Neural progenitor cell (in vitro differentiated cells): ENCODE results near the gene MAFB. TPM values are rescaled to one million over a fixed set of nuclear protein-coding genes. Genes with fewer than 3 reads are reported as not detected.
A peak's percentile ranks its signal among the peaks of the same experiment; 100 is the strongest.

Experiments used
- DNase-seq: peaks from one replicate; pipeline ENCODE4 v3.0.0-alpha.2; 2016; ENCODE audit warnings: low spot score
- H2AFZ ChIP-seq: fragments of 200-600 bp; sonication (generic); replicated peaks from 2 replicates; pipeline ENCODE4 v1.6.1; 2016; ENCODE audit warnings: antibody characterized with exemption
- H3F3A ChIP-seq: fragments of 200-600 bp; sonication (generic); 2 replicates; pipeline ENCODE4 v1.6.1; 2016; ENCODE audit warnings: antibody characterized with exemption, low read depth
- H3K27ac ChIP-seq: fragments of 200-600 bp; sonication (generic); 2 replicates; pipeline ENCODE4 v1.5.1; 2016; ENCODE audit warnings: mild to moderate bottlenecking
- H3K27me3 ChIP-seq: fragments of 200-600 bp; sonication (generic); 2 replicates; pipeline ENCODE4 v1.6.1; 2016; ENCODE audit warnings: mild to moderate bottlenecking, moderate library complexity
- H3K36me3 ChIP-seq: fragments of 200-600 bp; sonication (generic); 2 replicates; pipeline ENCODE4 v1.5.1; 2016
- H3K4me1 ChIP-seq: fragments of 200-600 bp; sonication (generic); 2 replicates; pipeline ENCODE4 v1.6.1; 2016; ENCODE audit warnings: mixed run types
- H3K4me2 ChIP-seq: fragments of 200-600 bp; sonication (generic); 2 replicates; pipeline ENCODE4 v1.6.1; 2016
- H3K4me3 ChIP-seq: fragments of 200-600 bp; sonication (generic); 2 replicates; pipeline ENCODE4 v1.5.1; 2016
- H3K79me2 ChIP-seq: fragments of 200-600 bp; sonication (generic); 2 replicates; pipeline ENCODE4 v1.6.1; 2016; ENCODE audit warnings: low read depth
- H3K9ac ChIP-seq: fragments of 200-600 bp; sonication (generic); 2 replicates; pipeline ENCODE4 v1.6.1; 2016
- H3K9me3 ChIP-seq: fragments of 200-600 bp; sonication (generic); 2 replicates; pipeline ENCODE4 v1.5.1; 2016; ENCODE audit warnings: low read depth
- H4K20me1 ChIP-seq: fragments of 200-600 bp; sonication (generic); 2 replicates; pipeline ENCODE4 v1.6.1; 2016; ENCODE audit warnings: low read depth
- H3K27ac Mint-ChIP-seq: 3 replicates; pipeline ENCODE4 v1.8.0; 2021; ENCODE audit warnings: mixed read lengths
- H3K27me3 Mint-ChIP-seq: 2 replicates; pipeline ENCODE4 v1.8.0; 2022; ENCODE audit warnings: low read depth, mild to moderate bottlenecking, inconsistent platforms, moderate library complexity, mixed read lengths; ENCODE audit not compliant: insufficient read depth
- H3K36me3 Mint-ChIP-seq: 3 replicates; pipeline ENCODE4 v1.8.0; 2021; ENCODE audit warnings: mixed read lengths
- H3K4me1 Mint-ChIP-seq: 3 replicates; pipeline ENCODE4 v1.8.0; 2021; ENCODE audit warnings: mixed read lengths
- H3K4me3 Mint-ChIP-seq: 3 replicates; pipeline ENCODE4 v1.8.0; 2021; ENCODE audit warnings: mild to moderate bottlenecking, moderate library complexity, mixed read lengths
- H3K9me3 Mint-ChIP-seq: 3 replicates; pipeline ENCODE4 v1.8.0; 2020; ENCODE audit warnings: mixed read lengths
- EZH2 ChIP-seq: fragments of 200-600 bp; sonication (generic); IDR thresholded peaks from 2 replicates; pipeline ENCODE4 v1.6.1; 2017; ENCODE audit warnings: antibody characterized with exemption, mild to moderate bottlenecking, moderate library complexity
- EZH2phosphoT487 ChIP-seq: fragments of 200-600 bp; sonication (generic); IDR thresholded peaks from 2 replicates; pipeline ENCODE4 v1.6.1; 2017; ENCODE audit warnings: antibody characterized with exemption
- total RNA-seq: library from RNA; depleted of rRNA; stranded (reverse); fragments of >200 nt; gene quantifications from 2 replicates; pipeline ENCODE4 v1.2.3, GENCODE V29; 2015; ENCODE audit warnings: low replicate concordance
- TF ChIP-seq, protein P1 (sequence below): fragments of 200-600 bp; sonication (generic); IDR thresholded peaks from 2 replicates; pipeline ENCODE4 v1.5.1; 2017; ENCODE audit warnings: antibody characterized with exemption, mild to moderate bottlenecking

The MAFB gene
- total RNA-seq, 1 donor from 2014 or later: 0.64 TPM

DNA sequence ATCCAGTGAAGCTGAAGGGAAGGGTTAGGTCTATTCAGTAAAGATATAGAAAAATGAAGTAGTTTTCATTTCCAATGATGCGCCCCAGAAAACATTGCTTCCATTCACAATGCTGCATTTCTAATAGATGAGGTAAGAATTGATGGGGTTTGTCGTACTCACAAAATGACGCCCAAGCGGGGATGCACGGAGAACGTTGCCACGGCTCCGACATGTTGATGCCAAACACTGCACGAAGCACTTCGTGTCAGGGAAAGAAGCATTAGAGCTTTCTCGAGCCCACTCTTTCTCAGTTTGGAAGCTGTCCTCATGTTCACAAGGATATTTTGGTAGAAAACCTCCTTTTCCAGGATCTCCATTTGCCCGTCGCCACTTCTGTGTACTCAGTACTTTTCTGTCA is 21.6 kb upstream of the MAFB start:
- Mint-ChIP-seq H3K27me3 (peaks cover 13% of the 10 kb centered on the region), H3K4me1 (peaks cover 10% of the 10 kb centered on the region), H3K36me3 (no peaks in the 10 kb centered on the region), H3K9me3 (no peaks in the 10 kb centered on the region), H3K4me3 (no peak overlapping the region), H3K27ac (no peak overlapping the region)
- Histone ChIP-seq H3K27ac (no peak overlapping the region), H3K4me2 (peak overlapping the region; percentile 45), H3K9ac (no peak overlapping the region), H3K4me1 (peaks cover 56% of the 10 kb centered on the region), H3K27me3 (no peaks in the 10 kb centered on the region), H3K9me3 (no peaks in the 10 kb centered on the region), H3F3A (peaks cover 24% of the 10 kb centered on the region), H3K4me3 (no peak overlapping the region), H3K36me3 (no peaks in the 10 kb centered on the region), H2AFZ (no peak overlapping the region), H4K20me1 (no peaks in the 10 kb centered on the region), H3K79me2 (no peaks in the 10 kb centered on the region)
- no peak for TF ChIP-seq EZH2phosphoT487
- TF ChIP-seq EZH2: no peak
- no peak for DNase-seq

DNA sequence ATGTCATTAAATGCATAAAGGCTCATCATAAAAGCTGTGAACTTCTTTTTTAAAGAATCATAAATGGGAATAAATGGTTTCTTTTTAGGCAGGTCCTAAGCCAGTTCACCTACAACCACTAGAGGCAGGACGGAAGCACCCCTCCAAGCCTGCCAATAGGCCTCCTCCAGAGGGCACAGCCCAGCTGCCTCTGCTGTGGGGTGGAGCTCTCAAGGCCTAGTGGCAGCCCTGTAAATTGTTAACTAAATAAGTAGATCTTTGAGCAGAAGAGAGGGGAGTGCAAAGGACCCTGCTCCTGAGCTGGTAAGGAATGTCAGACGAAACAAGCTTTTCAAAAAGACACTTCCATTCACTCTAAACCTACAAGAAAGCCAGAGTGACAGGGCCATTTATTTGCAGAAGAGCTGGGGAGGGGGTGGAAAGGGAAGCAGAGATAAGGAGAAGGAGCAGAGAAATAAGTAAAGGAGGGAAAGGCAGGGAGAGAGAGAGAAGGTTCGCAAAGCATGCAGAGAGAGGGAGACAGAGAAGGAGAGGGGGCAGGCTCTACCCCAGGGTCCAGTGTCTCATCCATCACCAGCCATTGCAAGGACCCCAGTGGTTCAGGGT is 18.0 kb upstream of the MAFB start:
- Mint-ChIP-seq H3K4me1 (peaks cover 12% of the 10 kb centered on the region), H3K27ac (no peak overlapping the region), H3K27me3 (peaks cover 8% of the 10 kb centered on the region), H3K4me3 (no peak overlapping the region), H3K9me3 (no peaks in the 10 kb centered on the region), H3K36me3 (no peaks in the 10 kb centered on the region)
- Histone ChIP-seq H3K27ac (peak overlapping the region; percentile 40), H3K4me1 (peaks cover 46% of the 10 kb centered on the region), H2AFZ (peak overlapping the region; percentile 39), H3F3A (peaks cover 24% of the 10 kb centered on the region), H3K36me3 (no peaks in the 10 kb centered on the region), H3K4me2 (peak overlapping the region; percentile 68), H3K9ac (no peak overlapping the region), H3K27me3 (no peaks in the 10 kb centered on the region), H3K9me3 (no peaks in the 10 kb centered on the region), H3K4me3 (no peak overlapping the region), H3K79me2 (no peaks in the 10 kb centered on the region), H4K20me1 (no peaks in the 10 kb centered on the region)
- no peak for TF ChIP-seq EZH2
- TF ChIP-seq, protein P1, sequence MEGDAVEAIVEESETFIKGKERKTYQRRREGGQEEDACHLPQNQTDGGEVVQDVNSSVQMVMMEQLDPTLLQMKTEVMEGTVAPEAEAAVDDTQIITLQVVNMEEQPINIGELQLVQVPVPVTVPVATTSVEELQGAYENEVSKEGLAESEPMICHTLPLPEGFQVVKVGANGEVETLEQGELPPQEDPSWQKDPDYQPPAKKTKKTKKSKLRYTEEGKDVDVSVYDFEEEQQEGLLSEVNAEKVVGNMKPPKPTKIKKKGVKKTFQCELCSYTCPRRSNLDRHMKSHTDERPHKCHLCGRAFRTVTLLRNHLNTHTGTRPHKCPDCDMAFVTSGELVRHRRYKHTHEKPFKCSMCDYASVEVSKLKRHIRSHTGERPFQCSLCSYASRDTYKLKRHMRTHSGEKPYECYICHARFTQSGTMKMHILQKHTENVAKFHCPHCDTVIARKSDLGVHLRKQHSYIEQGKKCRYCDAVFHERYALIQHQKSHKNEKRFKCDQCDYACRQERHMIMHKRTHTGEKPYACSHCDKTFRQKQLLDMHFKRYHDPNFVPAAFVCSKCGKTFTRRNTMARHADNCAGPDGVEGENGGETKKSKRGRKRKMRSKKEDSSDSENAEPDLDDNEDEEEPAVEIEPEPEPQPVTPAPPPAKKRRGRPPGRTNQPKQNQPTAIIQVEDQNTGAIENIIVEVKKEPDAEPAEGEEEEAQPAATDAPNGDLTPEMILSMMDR: peak; percentile 63
- DNase-seq: peak; percentile 85

DNA sequence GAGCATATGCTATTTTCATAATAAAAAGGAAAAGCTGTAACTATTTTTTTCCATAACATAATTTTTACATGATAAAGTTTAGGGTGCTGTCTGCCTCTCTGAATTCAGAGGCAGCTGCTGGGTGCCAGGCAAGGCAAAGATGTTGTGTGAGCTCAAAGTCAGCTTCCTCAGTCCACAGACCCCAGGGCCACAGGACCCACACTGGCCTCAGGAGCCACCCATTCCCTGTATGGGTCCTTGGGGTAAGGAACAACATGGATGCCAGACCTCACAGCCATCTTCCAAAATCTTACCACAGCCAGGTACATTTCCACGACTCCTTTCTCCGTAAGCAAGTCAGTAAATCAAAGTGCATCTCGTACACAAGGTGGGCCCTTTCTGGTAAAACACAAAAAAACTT is 16.4 kb upstream of the MAFB start:
- Histone ChIP-seq H3K27me3 (no peaks in the 10 kb centered on the region), H4K20me1 (no peaks in the 10 kb centered on the region), H3K79me2 (no peaks in the 10 kb centered on the region), H3K4me2 (peak overlapping the region; percentile 14), H3F3A (peaks cover 18% of the 10 kb centered on the region), H3K36me3 (no peaks in the 10 kb centered on the region), H3K4me3 (no peak overlapping the region), H3K27ac (no peak overlapping the region), H2AFZ (no peak overlapping the region), H3K4me1 (peaks cover 29% of the 10 kb centered on the region), H3K9me3 (no peaks in the 10 kb centered on the region), H3K9ac (no peak overlapping the region)
- no peak for TF ChIP-seq EZH2phosphoT487
- H3K27ac Mint-ChIP-seq: no peak overlapping the region
- H3K9me3 Mint-ChIP-seq: no peaks in the 10 kb centered on the region
- DNase-seq: no peak
- H3K4me1 Mint-ChIP-seq: peaks cover 12% of the 10 kb centered on the region
- H3K36me3 Mint-ChIP-seq: no peaks in the 10 kb centered on the region
- H3K27me3 Mint-ChIP-seq: peaks cover 8% of the 10 kb centered on the region
- H3K4me3 Mint-ChIP-seq: no peak overlapping the region

DNA sequence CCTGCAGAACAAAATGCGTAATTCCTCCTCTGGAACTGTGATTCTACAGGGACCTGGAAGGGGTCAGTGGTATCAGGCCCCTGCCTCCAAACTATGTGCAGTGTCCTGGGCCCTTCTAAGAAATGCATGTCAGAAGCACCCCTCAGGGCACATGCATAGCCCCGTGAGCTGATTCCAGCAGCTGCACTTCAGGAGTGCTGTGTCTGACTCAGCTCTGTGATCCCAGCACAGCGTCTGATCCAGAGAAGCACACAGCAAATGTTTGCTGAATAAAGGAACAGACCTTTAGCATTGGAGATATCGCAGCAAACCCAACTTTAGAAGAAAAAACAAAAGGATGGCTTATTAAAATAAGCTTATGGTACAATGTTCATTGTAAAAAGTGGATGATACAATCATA is 15.8 kb upstream of the MAFB start:
- no peaks in the 10 kb centered on the region for H3K36me3 ChIP-seq
- H3K27ac Mint-ChIP-seq: no peak overlapping the region

More for the DNA sequence above, 15.8 kb upstream of the MAFB start:
- TF ChIP-seq EZH2: no peak
- no peak for TF ChIP-seq EZH2phosphoT487
- TF ChIP-seq, protein P1: no peak
- no peak overlapping the region for H3K27ac ChIP-seq
- no peak overlapping the region for H2AFZ ChIP-seq
- no peaks in the 10 kb centered on the region for H3K27me3 ChIP-seq
- H3K4me1 ChIP-seq: peaks cover 29% of the 10 kb centered on the region
- Mint-ChIP-seq H3K4me1 (peaks cover 12% of the 10 kb centered on the region), H3K27me3 (peaks cover 8% of the 10 kb centered on the region), H3K4me3 (no peak overlapping the region), H3K36me3 (no peaks in the 10 kb centered on the region), H3K9me3 (no peaks in the 10 kb centered on the region)
- H3K79me2 ChIP-seq: no peaks in the 10 kb centered on the region
- peaks cover 18% of the 10 kb centered on the region for H3F3A ChIP-seq
- H3K9ac ChIP-seq: no peak overlapping the region
- DNase-seq: no peak
- no peaks in the 10 kb centered on the region for H3K9me3 ChIP-seq
- H4K20me1 ChIP-seq: no peaks in the 10 kb centered on the region
- H3K4me3 ChIP-seq: no peak overlapping the region
- H3K4me2 ChIP-seq: no peak overlapping the region
